COLO829 (cell line): ENCODE results near the gene ZNF516.

Experiments used
- DNase-seq: peaks from one replicate; pipeline ENCODE4 v3.0.0; 2012; ENCODE audit warnings: low spot score

The ZNF516 gene

DNA sequence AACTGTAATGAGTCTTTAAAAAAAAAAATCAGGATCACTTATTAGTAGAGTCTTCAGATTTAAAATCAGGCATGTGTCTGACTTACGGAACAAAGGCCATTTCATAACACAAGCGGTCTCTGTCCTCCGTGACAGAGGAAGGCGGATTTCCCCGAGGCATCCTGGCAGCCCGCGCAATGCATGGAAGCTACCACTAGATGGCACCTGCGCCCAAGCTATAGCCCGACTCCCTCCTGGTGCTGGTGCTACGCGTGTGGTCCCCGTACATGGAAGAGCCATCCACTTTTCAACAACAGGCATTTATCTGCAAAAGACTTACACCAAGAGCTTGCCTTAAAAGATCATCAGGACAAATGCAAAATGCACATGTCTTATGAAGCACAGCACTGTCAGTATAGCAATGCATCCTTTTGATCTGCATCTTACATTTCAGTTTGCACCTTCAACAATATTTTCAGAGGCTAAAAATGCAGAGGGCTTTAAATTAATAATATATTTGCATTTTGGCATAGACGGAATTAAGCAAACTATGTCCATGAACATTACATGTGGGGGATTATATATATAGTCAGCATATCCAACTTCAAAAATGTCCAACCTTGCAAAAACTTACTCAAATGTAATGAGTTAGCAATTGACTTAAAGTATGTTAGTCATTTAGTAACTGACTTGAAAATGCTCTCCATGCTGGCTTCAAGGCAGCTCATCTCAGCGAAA lies 96.0 kb downstream of the ZNF516 start:
- peak; percentile 98 for DNase-seq

DNA sequence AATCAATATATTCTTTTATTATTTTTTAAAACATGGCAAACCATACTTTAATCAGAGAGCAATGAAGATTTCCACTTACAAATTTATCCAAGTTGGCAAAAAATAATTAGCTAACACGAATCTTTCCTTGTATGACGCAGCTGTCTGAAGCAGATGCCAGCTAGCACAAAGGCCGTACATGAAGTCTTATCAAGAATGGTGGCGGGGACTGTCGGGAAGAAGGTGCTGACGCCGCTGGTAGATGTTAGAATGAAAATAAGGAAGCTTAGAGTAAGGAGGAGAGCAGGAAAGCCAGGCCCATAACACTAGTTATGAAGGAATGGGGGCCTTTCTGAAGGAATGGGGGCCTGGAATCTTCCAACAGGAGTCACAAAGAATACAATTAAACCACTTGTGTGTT lies 96.7 kb downstream of the ZNF516 start:
- DNase-seq: peak; percentile 51

DNA sequence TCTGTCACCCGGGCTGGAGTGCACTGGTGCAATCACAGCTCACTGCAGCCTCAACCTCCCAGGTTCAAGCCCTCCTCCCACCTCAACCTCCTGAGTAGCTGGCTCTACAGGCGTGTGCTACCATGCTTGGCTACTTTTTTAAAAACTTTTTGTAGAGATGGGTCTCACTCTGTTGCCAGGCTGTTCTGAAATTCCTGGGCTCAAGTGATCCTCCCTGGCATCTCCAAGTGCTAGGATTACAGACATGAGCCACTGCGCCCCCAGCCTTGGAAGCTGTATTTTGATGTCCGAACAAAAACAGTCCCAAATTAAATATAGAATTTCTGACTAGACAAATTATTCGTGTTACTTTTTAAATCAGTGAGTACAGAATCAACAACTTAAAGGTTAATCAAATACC lies 97.4 kb downstream of the ZNF516 start:
- DNase-seq: no peak

DNA sequence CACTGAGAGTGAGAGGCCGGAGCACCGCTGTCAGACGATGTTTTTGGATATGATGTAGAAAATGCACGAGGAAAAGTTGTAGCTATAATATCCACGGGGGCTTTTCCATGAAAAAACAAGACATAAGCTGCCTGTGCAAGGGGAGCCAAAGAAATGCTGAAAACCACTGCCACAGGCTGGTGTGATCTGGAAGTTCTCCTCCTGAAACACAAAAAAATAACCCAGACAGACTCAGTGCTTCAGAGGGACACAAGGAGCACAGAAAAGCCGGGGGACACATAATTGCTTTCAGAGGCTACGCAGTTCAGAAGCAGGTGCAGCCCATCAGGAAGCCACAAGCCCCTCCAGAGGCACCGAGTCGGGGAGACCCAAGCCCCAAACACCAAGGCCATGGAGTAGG lies 98.2 kb downstream of the ZNF516 start:
- no peak for DNase-seq

DNA sequence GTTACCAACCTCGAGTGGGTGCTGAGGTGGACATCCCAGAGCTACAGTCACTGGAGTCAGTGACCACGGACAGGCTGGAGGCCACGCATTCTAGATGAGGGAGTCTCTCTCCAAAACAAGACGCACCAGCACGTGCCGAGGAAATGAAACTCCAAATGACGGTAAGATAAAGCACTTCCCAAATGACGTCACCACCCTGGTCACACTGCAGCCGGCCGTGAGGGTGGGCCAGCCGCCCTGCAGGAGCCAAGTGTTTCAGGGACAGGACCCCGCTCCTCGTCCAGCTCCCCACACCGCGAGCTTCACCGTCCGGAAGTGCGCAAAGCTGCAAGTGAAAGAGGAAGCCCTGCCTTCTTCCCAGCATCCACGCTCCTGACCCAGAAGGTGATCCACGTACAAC lies 99.4 kb downstream of the ZNF516 start:
- no peak for DNase-seq

DNA sequence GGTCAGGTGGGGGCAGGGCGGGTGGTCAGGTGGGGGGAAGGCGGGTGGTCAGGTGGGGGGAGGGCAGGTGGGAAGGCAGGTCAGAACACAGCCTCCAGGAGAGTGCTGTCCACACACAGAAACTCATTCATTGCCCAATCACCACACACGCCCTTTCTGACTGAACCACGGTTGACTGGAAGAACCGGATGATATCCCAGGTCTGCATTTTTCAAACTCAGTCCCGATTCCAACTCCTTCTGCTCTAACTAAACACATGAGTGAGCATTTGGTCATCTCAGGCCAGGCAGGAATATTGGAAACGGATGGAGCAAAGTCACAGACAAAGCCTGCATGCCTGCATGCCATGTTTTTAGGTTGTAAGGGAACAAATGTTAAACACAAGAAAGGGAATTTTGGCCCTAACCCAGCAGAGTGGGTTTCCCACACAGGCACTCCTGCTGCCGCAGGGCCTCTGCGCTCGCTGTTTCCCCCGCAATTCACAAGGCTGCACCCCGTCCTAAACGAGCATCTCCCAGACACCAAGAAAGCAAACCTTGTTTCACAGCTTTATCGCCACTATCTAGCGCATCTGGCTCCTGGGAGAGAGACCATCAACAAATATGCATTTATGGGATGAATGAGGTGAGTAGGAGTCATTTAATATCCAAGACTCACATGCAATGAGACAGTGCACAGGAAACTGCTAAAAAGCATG lies 100.1 kb downstream of the ZNF516 start:
- DNase-seq: no peak

DNA sequence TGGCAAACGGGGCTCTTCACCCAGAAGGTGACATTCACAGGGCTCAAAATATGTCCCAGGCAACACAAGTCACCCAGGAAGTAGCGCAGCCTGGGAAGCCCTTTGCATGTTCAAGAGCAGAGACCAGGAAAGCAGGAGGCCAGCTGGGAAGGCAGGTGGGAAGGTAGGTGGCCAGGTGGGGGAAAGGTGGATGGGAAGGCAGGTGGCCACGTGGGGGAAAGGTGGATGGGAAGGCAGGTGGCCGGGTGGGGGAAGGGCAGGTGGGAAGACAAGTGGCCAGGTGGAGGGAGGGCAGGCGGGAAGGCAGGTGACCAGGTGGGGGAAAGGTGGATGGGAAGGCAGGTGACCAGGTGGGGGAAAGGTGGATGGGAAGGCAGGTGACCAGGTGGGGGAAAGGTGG lies 102.7 kb downstream of the ZNF516 start:
- no peak for DNase-seq

DNA sequence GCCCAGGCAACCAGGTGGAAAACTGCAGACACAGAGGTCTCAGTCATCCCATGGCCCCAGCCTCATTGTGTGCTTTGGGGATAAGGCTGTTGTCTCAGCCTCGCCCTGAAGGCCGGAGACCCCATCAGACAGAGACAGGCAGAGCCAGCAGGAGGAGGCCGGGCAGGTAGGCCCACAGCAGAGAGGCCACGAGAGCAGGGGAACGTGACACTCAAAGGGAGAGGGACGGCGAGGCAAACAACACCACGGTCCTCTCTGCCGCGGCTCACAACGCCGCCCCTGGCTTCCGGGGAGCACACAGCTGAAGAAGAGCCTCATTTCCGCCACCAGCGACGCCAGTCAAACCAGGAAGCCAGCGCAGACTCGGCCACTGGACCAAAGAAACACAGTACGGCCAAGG lies 103.3 kb downstream of the ZNF516 start:
- no peak for DNase-seq

DNA sequence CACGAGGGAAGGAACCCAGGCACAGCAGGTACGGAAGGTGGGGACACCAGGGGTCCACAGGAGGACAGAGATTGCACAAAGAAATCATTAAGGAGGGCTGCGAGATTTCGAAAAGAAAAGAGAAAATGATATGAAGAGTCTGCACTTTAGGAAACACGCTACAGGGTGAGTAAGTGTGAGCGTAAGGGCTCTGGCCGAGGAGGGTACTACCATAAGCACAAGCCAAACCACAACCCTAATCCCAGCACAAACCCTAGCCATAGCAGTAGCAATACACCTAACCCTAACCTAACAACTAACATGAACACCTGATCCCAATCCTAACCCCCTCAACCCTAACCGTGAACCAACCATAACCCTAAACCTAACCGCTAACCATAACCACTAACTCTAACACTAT lies 104.0 kb downstream of the ZNF516 start:
- DNase-seq: no peak

DNA sequence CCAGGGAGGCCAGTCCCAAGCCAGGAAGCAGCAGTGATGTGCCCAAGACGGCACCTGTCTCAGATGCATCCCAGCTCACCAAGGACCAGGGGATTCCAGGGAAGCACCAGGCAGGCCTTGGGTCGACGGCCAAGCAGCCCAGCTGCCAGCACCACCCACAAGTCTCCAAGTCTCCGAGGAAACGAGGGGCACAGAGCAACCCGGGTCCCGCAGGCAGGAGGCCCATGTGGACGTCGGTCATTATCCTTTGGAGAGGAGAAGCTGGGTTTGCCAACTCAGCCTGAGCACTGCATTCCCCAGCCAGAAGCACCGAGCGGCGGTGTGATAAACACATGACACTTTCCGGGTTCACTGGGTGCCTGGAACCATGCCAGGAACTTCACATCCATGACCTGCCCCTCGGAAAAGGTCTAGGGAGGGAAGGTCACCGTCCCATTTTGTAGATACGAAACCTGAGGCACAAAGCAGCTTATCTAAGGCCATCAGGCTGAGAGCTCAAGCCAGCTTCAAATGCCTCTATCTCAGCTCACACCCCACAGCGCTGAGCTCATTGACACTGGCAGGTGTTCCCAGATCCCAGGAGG lies 104.5 kb downstream of the ZNF516 start:
- DNase-seq: no peak

DNA sequence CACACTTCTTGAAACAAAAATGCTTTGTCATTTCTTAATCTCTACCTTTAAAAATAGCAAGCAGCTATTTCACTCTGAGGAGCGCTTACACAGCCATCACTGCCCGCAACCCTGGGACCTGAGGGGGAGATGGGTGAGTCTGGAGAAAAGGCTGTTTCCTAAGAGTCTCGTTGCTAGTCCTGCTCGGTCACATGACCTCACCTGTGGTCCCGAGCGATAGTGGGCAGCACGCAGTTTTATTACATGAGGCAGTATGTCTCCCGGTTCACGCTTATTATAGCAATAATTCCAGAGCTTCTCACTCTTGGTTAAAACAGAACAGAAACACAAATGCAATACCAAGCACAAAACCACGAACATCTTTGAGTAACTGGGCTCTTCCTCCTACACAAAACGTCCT lies 105.3 kb downstream of the ZNF516 start:
- DNase-seq: no peak

DNA sequence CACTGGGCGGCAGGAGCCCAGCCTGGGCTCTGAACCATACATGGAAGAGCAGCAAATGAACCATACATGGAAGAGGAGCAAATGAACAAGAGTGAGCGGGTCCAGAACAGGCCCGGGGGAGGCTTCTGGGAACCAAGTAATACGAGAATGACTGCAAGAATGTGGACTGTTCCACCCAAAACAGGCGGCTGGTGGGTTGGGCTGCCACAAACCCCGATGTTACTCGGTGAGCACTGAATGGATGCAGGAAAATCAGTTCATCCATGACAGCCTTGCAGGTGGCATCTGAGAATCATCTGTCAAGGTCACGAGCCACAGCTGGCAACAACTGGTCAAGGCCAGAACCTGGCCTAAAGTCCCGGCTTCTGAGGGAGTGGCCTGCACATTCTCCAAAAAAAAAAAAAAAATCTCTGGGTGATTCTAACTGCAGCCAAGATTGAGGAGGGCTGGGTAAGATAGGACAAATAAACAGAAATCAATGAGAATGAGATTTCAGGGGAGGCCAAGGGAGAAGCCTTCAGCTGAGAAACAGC lies 106.1 kb downstream of the ZNF516 start:
- DNase-seq: no peak

DNA sequence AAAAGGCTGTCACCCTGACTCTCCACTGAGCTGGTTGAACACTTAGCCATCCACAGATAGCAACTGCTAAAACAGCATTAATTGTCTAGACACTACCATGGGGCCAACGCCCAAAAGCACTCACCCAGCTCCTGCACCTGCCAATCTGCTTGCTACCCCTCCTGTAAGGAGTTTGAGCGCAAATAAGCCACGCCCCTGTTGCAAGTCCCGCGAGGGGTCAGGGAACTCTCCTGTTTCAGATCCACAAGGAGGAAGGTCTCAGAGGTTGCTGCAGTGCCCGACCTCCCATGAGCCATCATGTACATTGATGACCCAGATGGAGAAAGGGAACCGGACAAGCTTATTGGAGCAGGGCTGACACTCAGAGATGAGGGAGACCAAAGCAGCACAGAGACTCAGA lies 106.8 kb downstream of the ZNF516 start:
- DNase-seq: no peak

DNA sequence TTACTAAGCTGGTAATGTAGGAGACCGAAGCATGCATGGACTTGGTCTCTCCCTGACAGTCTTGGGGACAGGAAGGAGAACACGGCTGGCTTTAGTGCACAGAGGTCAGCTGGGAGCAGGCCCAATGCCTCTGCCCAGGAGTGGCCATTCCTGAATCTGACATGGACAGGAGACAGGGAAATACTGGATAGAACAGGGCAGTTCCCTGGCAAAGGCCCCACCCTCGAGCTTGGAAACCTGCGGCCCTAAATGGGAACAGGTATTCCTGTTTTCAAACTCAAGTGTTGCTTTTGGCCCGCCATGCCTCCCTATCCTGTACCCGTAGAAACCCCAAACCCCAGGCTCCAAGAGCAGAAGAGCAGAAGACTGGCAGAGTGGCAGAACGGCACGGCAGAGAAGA lies 107.4 kb downstream of the ZNF516 start:
- DNase-seq: no peak

DNA sequence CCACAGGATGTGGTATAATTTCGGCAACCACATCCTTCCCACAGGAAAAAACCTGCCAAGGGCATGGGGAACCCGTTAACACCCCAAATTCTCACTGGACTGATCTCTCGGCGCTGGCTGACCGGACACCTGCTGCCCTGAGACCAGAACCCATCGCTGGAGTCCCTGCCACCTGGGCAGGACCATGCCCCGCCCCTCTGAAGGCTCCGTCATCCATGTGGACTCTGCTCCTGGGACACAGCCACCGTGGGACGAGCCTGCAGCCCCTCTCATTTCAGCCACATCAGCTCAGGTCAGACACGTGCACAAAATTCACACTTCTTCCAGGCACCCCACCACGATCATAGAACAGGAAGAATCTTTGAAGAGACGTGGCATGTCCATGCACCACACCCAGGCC lies 108.2 kb downstream of the ZNF516 start:
- no peak for DNase-seq

DNA sequence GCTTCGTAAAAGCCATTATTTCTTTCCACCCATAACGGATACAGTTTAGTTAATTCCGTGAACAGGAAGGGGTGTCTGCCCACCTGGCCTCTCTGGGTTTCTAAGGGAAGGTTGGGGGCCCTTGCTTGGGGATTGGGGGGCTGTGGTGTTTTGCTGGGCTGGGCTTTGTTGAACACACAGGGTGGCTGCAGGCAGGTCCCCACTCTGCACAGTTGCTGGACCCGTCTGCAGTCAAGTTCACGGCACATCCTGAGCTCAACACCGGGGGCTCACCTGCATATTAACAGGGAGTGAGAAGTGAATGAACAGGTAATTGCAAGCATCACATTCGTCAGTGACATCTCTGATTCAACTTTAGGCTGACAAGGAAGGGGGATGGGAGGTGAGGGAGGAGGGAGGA lies 109.0 kb downstream of the ZNF516 start:
- no peak for DNase-seq

DNA sequence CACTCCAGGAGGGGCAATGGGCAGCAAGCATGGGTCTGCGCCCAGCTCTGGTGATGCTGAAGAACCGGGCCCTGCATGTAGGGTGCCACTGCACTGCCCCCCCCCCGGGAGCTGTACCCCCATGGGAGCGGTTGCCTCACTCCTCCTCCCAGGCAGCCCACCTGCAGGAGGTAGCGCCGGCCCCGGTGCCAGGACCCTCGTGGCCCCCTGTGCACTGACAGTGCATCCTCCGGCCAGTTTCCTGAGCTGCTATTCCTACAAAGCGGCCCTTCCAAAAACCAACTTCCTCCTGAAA lies 109.4 kb downstream of the ZNF516 start:
- no peak for DNase-seq

DNA sequence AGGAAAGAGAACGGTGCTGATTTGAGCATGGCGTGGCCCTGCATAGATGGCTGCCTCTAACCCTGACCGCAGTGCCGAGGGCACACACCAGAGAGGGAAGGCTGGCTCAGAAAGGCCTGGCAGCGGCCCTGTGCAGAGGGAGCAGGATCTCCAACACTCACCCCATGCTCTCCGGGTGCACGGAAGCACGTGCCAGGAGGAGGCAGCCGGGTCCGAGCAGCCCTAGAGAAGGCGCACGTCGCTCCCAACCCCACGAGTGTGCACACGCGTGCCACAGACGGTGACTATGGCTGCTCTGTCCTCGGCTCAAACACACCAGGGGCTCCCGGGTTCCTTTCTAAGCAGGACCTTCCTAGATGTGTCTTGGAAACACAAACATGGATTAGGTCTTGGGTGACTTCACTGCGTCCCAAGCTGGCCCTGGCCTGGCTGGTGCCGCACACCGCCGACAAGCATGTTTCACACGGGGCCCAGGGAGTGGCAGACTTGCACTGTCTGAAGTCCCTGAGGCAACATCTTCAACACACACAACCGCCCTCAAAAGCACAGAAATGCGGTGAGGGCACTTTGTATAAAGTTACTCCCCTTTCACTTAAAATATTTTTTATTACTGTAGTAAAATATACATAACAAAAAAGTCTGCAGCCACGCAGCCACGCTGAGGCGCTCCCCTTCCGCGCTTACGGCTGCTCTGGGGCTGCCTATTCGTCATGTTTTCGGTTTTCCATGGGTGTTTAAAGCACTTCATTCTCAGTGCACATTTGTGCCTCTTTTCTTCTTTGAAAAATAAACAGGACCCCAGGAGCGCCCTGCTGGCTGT lies 110.0 kb downstream of the ZNF516 start:
- DNase-seq: no peak

DNA sequence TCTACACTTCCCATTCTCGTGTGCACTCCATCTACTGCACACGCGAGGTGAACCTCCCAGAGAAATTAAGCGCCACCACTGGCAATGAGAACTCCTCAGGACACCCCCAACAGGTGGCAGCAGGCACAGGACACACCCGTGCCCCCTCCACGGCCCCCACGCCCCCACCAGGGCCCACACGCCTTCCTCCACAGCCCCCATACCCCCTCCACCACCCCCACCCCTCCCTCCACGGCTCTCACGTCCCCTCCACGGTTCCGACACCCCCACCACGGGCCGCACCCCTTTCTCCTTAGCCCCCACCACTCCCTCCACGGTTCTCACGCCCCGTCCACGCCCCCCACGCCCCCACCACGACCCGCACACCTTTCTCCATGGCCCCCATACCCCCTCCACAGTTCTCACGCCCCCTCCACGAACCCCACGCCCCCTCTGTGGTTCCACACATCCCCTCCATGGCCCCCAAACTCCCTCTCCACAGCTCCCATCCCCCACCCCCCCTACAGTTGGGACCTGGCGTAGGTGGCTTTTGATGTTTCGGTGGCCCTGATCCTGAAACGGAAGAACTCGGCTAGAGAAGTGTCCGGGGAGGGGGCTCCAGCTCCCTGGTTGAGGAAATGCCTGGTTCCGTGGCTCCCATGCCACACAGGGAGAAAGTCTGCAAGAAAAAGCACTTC lies 110.8 kb downstream of the ZNF516 start:
- DNase-seq: no peak

DNA sequence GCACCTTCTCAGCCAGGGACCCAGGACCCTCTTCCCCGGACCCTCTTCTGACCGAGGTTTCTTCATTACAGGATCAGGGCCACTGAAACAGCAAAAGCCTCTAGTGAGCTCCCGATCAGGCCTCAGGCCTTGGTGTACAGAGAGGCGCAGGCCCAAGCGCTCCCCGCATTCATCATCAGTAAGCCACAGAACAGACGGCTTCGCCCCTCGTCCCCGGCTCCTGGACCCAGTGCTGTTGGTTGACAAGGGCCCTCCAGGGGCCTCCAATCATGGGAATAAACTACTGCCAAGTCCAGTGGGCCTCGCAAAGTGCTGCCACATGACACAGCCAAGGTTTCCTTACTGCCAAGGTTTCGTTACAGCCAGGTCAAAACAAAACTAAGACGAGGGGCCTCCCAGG lies 111.4 kb downstream of the ZNF516 start:
- DNase-seq: no peak

DNA sequence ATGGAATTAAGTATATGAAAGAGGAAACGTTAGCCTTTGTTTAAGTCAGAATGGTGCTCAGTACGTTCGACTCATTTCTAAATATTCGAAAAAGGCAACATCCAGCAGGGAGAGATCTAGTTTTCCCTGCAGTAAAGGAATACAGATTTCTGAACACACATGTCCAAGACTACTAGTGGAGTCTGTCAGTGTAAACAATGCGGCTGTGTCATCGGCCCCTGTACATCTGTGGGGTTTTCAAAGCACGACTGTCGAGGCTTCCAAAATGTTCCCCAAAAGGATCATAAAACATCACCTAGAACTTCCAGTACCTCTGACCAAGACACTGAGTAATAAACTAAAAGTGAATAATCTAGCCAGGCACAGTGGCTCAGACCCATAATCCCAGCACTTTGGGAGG lies 112.8 kb downstream of the ZNF516 start:
- DNase-seq: no peak

DNA sequence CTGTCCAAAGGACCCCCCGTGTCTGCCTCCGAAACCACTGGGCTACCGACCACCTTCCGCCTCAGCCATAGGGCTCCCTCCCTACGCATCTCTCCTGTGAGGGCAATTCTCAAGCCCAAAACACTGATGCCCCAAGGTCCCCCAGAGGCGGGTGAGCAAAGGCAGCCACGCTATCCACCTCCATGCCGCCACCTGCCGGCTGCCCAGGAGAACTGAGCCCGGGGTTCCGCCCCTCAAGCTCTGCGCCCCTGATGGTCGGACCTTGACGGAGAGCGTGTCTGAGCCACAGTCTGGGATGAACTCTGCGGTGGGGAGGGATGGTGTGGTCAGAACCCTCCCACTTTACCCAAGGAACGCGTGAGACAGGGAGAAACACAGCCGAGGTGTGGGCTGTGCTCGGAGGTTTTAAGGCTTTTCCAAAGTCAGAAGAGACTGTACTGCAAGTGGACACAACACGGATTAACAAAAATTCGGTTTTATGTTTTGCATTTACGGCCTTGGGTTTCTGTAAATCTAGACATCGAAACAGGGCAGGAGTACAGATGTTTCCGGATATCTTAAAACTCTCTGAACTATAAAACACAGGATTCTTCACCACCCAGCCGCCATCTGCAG lies 114.1 kb downstream of the ZNF516 start:
- DNase-seq: no peak
